Neural progenitor cell (in vitro differentiated cells): ENCODE data around the gene CCNB1IP1.

Experiments used
- EZH2 ChIP-seq: fragments of 200-600 bp; sonication (generic); IDR thresholded peaks from 2 replicates; pipeline ENCODE4 v1.6.1; 2017; ENCODE audit warnings: antibody characterized with exemption, mild to moderate bottlenecking, moderate library complexity
- EZH2phosphoT487 ChIP-seq: fragments of 200-600 bp; sonication (generic); IDR thresholded peaks from 2 replicates; pipeline ENCODE4 v1.6.1; 2017; ENCODE audit warnings: antibody characterized with exemption
- TF ChIP-seq, protein P1 (sequence below): fragments of 200-600 bp; sonication (generic); IDR thresholded peaks from 2 replicates; pipeline ENCODE4 v1.5.1; 2017; ENCODE audit warnings: antibody characterized with exemption, mild to moderate bottlenecking

DNA sequence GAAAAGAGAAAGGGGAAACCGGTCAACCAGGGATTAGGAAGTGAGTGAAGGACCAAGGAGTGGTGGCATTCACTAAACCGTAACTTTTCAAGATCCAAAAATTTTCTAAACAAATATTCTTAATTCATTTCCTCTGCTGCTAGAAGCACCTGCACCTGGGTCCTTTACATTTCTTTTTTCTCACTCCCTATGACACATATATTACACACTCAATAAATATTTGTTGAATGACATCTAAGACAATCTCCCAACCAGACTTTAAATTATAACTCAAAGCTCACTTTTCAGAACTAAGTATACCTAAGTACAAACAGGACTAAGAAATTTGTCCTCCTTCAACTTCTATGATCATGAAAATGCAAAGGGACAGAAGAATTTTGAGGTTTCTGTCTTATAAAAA is 38.4 kb downstream of the CCNB1IP1 start:
- TF ChIP-seq, protein P1, sequence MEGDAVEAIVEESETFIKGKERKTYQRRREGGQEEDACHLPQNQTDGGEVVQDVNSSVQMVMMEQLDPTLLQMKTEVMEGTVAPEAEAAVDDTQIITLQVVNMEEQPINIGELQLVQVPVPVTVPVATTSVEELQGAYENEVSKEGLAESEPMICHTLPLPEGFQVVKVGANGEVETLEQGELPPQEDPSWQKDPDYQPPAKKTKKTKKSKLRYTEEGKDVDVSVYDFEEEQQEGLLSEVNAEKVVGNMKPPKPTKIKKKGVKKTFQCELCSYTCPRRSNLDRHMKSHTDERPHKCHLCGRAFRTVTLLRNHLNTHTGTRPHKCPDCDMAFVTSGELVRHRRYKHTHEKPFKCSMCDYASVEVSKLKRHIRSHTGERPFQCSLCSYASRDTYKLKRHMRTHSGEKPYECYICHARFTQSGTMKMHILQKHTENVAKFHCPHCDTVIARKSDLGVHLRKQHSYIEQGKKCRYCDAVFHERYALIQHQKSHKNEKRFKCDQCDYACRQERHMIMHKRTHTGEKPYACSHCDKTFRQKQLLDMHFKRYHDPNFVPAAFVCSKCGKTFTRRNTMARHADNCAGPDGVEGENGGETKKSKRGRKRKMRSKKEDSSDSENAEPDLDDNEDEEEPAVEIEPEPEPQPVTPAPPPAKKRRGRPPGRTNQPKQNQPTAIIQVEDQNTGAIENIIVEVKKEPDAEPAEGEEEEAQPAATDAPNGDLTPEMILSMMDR, result no peak
- TF ChIP-seq EZH2 (no peak), EZH2phosphoT487 (no peak)
